Tibial nerve (tissue), 4 donors: ENCODE results near the gene IMMP1L. TPM values are rescaled to one million over a fixed set of nuclear protein-coding genes. Genes with fewer than 3 reads are reported as not detected.
A peak's percentile ranks its signal among the peaks of the same experiment; 100 is the strongest.
"Not testable (repeated sequence)": the region's sequence is repeated elsewhere in the genome, so short reads cannot be mapped to it uniquely, and the experiment has no call there.

Experiments used
- DNase-seq, 2 donors: peaks; one replicate each; pipeline ENCODE4 v3.0.0-alpha.2; 2019; ENCODE audit warnings: low spot score in 2 of 2
- H3K27ac ChIP-seq, 4 donors: fragments of 200-600 bp; sonication (generic) in 3 of 4; one replicate each; pipeline ENCODE4 v1.5.1; 2017 to 2019; ENCODE audit warnings: mild to moderate bottlenecking in 1 of 4
- H3K27me3 ChIP-seq, 2 donors: fragments of 200-600 bp; sonication (generic) in 1 of 2; one replicate each; pipeline versions ENCODE4 v1.5.1 to v1.6.0; 2017 to 2019
- H3K36me3 ChIP-seq, 3 donors: fragments of 200-600 bp; sonication (generic); one replicate each; pipeline ENCODE4 v1.5.1; 2018 to 2019
- H3K4me1 ChIP-seq, 4 donors: fragments of 200-600 bp; sonication (generic) in 3 of 4; one replicate each; pipeline ENCODE4 v1.5.1; 2017 to 2019
- H3K4me3 ChIP-seq, 4 donors: fragments of 200-600 bp; sonication (generic) in 3 of 4; one replicate each; pipeline ENCODE4 v1.5.1; 2017 to 2019; ENCODE audit warnings: mild to moderate bottlenecking in 1 of 4, moderate library complexity in 1 of 4
- H3K9me3 ChIP-seq, 4 donors: fragments of 200-600 bp; sonication (generic) in 3 of 4; one replicate each; pipeline ENCODE4 v1.5.1; 2017 to 2019
- EP300 ChIP-seq, 2 donors: sonication (generic); formaldehyde crosslinking; IDR thresholded peaks; one replicate each; pipeline ENCODE4 v1.6.1; 2017; ENCODE audit warnings: antibody characterized with exemption in 2 of 2, mild to moderate bottlenecking in 1 of 2
- POLR2A ChIP-seq, 2 donors: fragments of 450-650 bp; IDR thresholded peaks; one replicate each; pipeline ENCODE4 v1.6.1; 2017; ENCODE audit warnings: antibody characterized with exemption in 2 of 2, mild to moderate bottlenecking in 2 of 2, moderate library complexity in 2 of 2
- WGBS, 2 donors: methylation state at CpG; one replicate each; pipeline ENCODE4 v1.1.5; 2018; 5-methylcytosine and 5-hydroxymethylcytosine counted together
- total RNA-seq, 4 donors: library from RNA; depleted of rRNA; stranded (reverse); fragments of >200 nt; gene quantifications; one replicate each; pipeline ENCODE4 v1.1.0, GENCODE V29; 2016
- TF ChIP-seq, protein P1 (sequence below), 5 experiments: fragments of 200-600 bp in 3 of 5; fragments of 450-650 bp in 2 of 5; sonication (generic) in 3 of 5; IDR thresholded peaks; one replicate each; pipeline ENCODE4 v1.5.1; 2016 to 2019; ENCODE audit warnings: antibody characterized with exemption in 5 of 5, mild to moderate bottlenecking in 3 of 5, moderate library complexity in 2 of 5

The IMMP1L gene
- total RNA-seq, 4 donors from 2014 or later = 22.5 to 119 (median 37.5) TPM

DNA sequence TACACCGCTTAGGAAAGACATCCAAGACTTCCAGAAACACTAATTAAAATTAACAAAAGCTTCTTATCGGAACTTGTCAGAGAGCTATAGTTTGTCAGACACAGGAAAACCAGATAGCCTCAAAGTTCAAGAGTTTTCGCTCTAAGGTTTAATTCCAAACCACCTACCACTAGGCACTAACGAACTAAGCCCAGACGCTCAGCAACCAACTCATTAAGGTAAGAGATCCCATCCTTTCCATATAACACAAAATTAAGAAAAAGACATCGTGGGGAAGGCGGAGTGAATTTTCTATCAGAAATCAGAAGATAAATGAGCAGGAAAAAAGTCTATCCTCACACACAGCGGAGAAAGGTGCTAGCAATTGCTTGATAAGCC is 382 bp downstream of the IMMP1L start:
- Histone ChIP-seq H3K4me3 (peak overlapping the region; percentile 64 to 98 (median 84)), H3K36me3 (no peaks in the 10 kb centered on the region), H3K27ac (peak overlapping the region; percentile 83 to 89 (median 88)), H3K9me3 (no peaks in the 10 kb centered on the region), H3K27me3 (no peaks in the 10 kb centered on the region), H3K4me1 (peaks cover 0 to 33% (median 7%) of the 10 kb centered on the region in 4 donors)
- WGBS, 2 donors = 1 to 3% methylated on average over 8 of the region's 8 CpGs
- TF ChIP-seq, protein P1, sequence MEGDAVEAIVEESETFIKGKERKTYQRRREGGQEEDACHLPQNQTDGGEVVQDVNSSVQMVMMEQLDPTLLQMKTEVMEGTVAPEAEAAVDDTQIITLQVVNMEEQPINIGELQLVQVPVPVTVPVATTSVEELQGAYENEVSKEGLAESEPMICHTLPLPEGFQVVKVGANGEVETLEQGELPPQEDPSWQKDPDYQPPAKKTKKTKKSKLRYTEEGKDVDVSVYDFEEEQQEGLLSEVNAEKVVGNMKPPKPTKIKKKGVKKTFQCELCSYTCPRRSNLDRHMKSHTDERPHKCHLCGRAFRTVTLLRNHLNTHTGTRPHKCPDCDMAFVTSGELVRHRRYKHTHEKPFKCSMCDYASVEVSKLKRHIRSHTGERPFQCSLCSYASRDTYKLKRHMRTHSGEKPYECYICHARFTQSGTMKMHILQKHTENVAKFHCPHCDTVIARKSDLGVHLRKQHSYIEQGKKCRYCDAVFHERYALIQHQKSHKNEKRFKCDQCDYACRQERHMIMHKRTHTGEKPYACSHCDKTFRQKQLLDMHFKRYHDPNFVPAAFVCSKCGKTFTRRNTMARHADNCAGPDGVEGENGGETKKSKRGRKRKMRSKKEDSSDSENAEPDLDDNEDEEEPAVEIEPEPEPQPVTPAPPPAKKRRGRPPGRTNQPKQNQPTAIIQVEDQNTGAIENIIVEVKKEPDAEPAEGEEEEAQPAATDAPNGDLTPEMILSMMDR (IDR thresholded peaks at IDR 0.05) = no peak
- no peak for TF ChIP-seq POLR2A (IDR thresholded peaks at IDR 0.05)
- no peak for TF ChIP-seq EP300 (IDR thresholded peaks at IDR 0.05)
- no peak for DNase-seq

DNA sequence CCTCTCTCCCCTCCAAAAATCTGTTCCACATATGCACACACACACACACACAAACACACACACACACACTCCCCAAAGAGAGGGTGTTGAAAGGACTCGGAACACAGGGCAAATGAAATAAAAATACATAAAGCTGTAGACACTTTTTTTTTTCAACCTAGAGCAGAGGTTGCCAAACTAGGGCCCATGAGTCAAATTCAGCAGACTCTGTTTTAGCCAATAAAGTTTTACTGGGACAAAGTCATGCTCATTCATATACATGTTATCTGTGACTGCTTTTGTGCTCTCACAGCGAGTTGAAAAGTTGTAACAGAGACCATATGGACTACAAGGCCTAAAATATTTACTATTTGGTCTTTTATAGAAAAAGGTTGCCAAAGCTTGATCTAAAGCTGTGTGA is 8.9 kb downstream of the IMMP1L start:
- H3K27me3 ChIP-seq = no peaks in the 10 kb centered on the region

DNA sequence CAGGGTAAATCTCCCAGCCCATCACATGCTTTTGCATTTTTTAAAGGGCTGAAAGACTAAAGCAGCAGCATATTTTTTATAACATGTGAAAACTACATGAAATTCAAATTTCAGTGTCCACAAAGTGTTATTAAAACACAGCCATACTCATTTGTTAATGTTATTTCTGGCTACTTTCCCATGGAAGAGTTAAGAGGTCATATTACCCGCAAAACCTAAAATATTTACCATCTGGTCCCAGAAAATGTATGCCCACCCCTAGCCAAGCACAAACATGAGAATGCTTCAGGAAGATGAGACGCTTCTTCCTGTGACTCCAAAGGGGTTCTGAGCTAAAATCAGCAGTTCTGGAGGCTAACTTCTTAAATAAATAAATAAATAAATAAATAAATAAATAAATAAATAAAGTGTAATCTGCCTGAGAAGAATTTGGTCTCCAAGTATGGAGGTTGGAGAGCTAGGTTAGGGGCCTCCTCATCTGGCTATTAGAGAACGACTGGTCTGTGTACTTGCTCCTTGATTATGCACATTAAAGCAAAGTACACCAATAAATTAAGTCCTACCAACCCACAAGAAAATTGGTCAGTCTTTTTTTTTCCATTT is 9.7 kb downstream of the IMMP1L start:
- no peaks in the 10 kb centered on the region for H3K9me3 ChIP-seq
- WGBS, 2 donors = 77% methylated on average over 3 of the region's 3 CpGs
- no peaks in the 10 kb centered on the region for H3K27me3 ChIP-seq
- TF ChIP-seq POLR2A (IDR thresholded peaks at IDR 0.05) (no peak), EP300 (IDR thresholded peaks at IDR 0.05) (no peak)
- TF ChIP-seq, protein P1 (IDR thresholded peaks at IDR 0.05) = no peak
- H3K27ac ChIP-seq = no peak overlapping the region
- no peaks in the 10 kb centered on the region for H3K36me3 ChIP-seq
- no peak for DNase-seq
- H3K4me1 ChIP-seq = peaks cover 0 to 4% (median 0%) of the 10 kb centered on the region in 4 donors
- no peak overlapping the region for H3K4me3 ChIP-seq

More for the DNA sequence above, 8.9 kb downstream of the IMMP1L start:
- 78 to 85% methylated on average over 2 of the region's 2 CpGs for WGBS, 2 donors
- Histone ChIP-seq H3K27ac (no peak overlapping the region), H3K36me3 (no peaks in the 10 kb centered on the region), H3K4me3 (no peak overlapping the region), H3K9me3 (no peaks in the 10 kb centered on the region), H3K4me1 (peaks cover 0 to 4% (median 0%) of the 10 kb centered on the region in 4 donors)
- TF ChIP-seq POLR2A (IDR thresholded peaks at IDR 0.05) = no peak
- TF ChIP-seq, protein P1 (IDR thresholded peaks at IDR 0.05) = no peak
- no peak for TF ChIP-seq EP300 (IDR thresholded peaks at IDR 0.05)
- no peak for DNase-seq

DNA sequence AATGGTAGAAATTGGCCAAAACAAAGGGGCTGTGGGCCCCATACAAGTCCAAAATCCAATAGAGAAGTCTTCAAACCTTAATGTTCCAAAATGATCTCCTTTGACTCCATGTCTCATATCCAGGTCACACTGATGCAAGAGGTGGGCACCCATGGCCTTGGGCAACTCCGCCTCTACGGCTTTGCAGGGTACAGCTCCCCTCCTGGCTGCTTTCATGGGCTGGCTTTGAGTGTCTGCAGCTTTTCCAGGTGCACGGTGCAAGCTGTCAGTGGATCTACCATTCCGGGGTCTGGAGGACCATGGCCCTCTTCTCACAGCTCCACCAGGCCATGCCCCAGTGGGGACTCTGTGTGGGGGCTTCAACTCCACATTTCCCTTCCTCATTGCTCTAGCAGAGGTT is 15.7 kb downstream of the IMMP1L start:
- not testable (repeated sequence) for H3K27me3 ChIP-seq, H3K4me1 ChIP-seq, H3K4me3 ChIP-seq, H3K36me3 ChIP-seq, H3K27ac ChIP-seq, H3K9me3 ChIP-seq, DNase-seq
- 97 to 100% methylated on average over 4 of the region's 4 CpGs for WGBS, 2 donors

DNA sequence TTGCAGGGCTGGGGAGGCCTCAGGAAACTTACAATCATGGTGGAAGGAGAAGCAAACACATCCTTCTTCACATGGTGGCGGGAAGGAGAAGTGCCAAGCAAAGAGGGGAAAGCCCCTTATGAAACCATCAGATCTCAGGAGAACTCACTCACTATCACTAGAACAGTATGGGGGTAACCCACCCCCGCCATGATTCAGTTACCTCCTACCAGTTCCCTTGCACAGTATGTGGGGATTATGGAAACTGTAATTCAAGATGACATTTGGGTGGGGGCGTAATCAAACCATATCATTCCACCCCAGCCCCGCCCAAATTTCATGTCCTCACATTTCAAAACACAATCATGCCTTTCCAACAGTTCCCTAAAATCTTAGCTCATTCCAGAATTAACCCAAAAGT is 16.2 kb downstream of the IMMP1L start:
- TF ChIP-seq, protein P1 (IDR thresholded peaks at IDR 0.05) = no peak
- no peak for DNase-seq
- H3K9me3 ChIP-seq = no peaks in the 10 kb centered on the region
- H3K27me3 ChIP-seq = no peaks in the 10 kb centered on the region
- no peak overlapping the region for H3K4me3 ChIP-seq
- WGBS, 2 donors = 97 to 98% methylated on average over 4 of the region's 4 CpGs
- no peak overlapping the region for H3K27ac ChIP-seq
- peaks cover 0 to 8% (median 0%) of the 10 kb centered on the region in 3 donors for H3K36me3 ChIP-seq
- H3K4me1 ChIP-seq = no peaks in the 10 kb centered on the region
